ENCODE data around the gene BUD31. TPM values are rescaled to one million over a fixed set of nuclear protein-coding genes. Genes with fewer than 3 reads are reported as not detected.

BUD31 gene
- total RNA-seq (2014; rRNA removed; shearing (Covaris generic)) = 91.6 and 96.3 TPM in 2 replicates

- peak; percentile 95 for DNase-seq (ENCODE audit: low spot score)
- in situ Hi-C loops (cut with HindIII; ENCODE audit: low sequenced_read_pairs) = no loop called here
Observed at GRCh38 chr7:99408379-99409191, at the start of gene BUD31, which contains the start of gene PDAP1. BUD31 (plus strand) TSS chr7:99408969; CDS start chr7:99411093, 2,124 bp downstream. PDAP1 (minus strand) TSS chr7:99408597; CDS start chr7:99408548, 49 bp downstream.

- no peak for DNase-seq (ENCODE audit: low spot score)
- in situ Hi-C loops (cut with HindIII; ENCODE audit: low sequenced_read_pairs) = no loop called here
Observed at GRCh38 chr7:99359465-99360154, 49.2 kb upstream of the BUD31 start.

GRCh38 chr7:99362801-99363200 is 46.0 kb upstream of the BUD31 start:
- in situ Hi-C loops (cut with HindIII; ENCODE audit: low sequenced_read_pairs) = no loop called here
- DNase-seq (ENCODE audit: low spot score) = no peak

GRCh38 chr7:99363286-99363685 is 45.5 kb upstream of the BUD31 start:
- DNase-seq (ENCODE audit: low spot score) = no peak

GRCh38 chr7:99365318-99366141 is 43.2 kb upstream of the BUD31 start:
- peak; percentile 15 for DNase-seq (ENCODE audit: low spot score)
- in situ Hi-C loops (cut with HindIII; ENCODE audit: low sequenced_read_pairs) = no loop called here

More at GRCh38 chr7:99363286-99363685, 45.5 kb upstream of the BUD31 start:
- in situ Hi-C loops (cut with HindIII; ENCODE audit: low sequenced_read_pairs) = no loop called here

- no peak for DNase-seq (ENCODE audit: low spot score)
- in situ Hi-C loops (cut with HindIII; ENCODE audit: low sequenced_read_pairs) = no loop called here
Observed at GRCh38 chr7:99366646-99367045, 42.1 kb upstream of the BUD31 start.

- DNase-seq (ENCODE audit: low spot score) = no peak
- in situ Hi-C loops (cut with HindIII; ENCODE audit: low sequenced_read_pairs) = no loop called here
Observed at GRCh38 chr7:99368750-99369389, 39.9 kb upstream of the BUD31 start.

GRCh38 chr7:99369767-99370391 is 38.9 kb upstream of the BUD31 start:
- in situ Hi-C loops (cut with HindIII; ENCODE audit: low sequenced_read_pairs) = no loop called here

GRCh38 chr7:99371376-99371920 is 37.3 kb upstream of the BUD31 start:
- DNase-seq (ENCODE audit: low spot score) = no peak
- in situ Hi-C loops (cut with HindIII; ENCODE audit: low sequenced_read_pairs) = no loop called here

More at GRCh38 chr7:99369767-99370391, 38.9 kb upstream of the BUD31 start:
- DNase-seq (ENCODE audit: low spot score) = no peak

GRCh38 chr7:99372275-99373090 is 36.3 kb upstream of the BUD31 start:
- DNase-seq (ENCODE audit: low spot score) = no peak
- in situ Hi-C loops (cut with HindIII; ENCODE audit: low sequenced_read_pairs) = no loop called here

GRCh38 chr7:99373091-99374066 is 35.4 kb upstream of the BUD31 start:
- no peak for DNase-seq (ENCODE audit: low spot score)

GRCh38 chr7:99374111-99375064 is 34.4 kb upstream of the BUD31 start, which contains the start of gene ARPC1B:
ARPC1B (plus strand) TSS chr7:99374730; CDS start chr7:99385715, 10,985 bp downstream.
- no peak for DNase-seq (ENCODE audit: low spot score)

More at GRCh38 chr7:99373091-99374066, 35.4 kb upstream of the BUD31 start:
- in situ Hi-C loops (cut with HindIII; ENCODE audit: low sequenced_read_pairs) = no loop called here

GRCh38 chr7:99375070-99375807 is 33.5 kb upstream of the BUD31 start:
- peak; percentile 40 for DNase-seq (ENCODE audit: low spot score)

More at GRCh38 chr7:99374111-99375064, 34.4 kb upstream of the BUD31 start, which contains the start of gene ARPC1B:
- in situ Hi-C loops (cut with HindIII; ENCODE audit: low sequenced_read_pairs) = no loop called here

GRCh38 chr7:99379043-99379577 is 29.7 kb upstream of the BUD31 start:
- no peak for DNase-seq (ENCODE audit: low spot score)

More at GRCh38 chr7:99375070-99375807, 33.5 kb upstream of the BUD31 start:
- in situ Hi-C loops (cut with HindIII; ENCODE audit: low sequenced_read_pairs) = no loop called here

More at GRCh38 chr7:99379043-99379577, 29.7 kb upstream of the BUD31 start:
- in situ Hi-C loops (cut with HindIII; ENCODE audit: low sequenced_read_pairs) = no loop called here

Measured in G401 (cell line).